A549 (cell line): Measurements from ENCODE around the gene PLEKHG4B. TPM values are rescaled to one million over a fixed set of nuclear protein-coding genes. Genes with fewer than 3 reads are reported as not detected.

Source experiments
- ATAC-seq, 2 experiments: fragments of 200-7000 bp in 1 of 2; fragments of >200 bp in 1 of 2; cut with Nextera tagmentation in 1 of 2; cut with Tn5 transposase in 1 of 2; 3 replicates each; pipeline versions ENCODE4 v1.8.0 to v1.9.1; 2018 to 2020; ENCODE audit warnings: mild to moderate bottlenecking in 1 of 2, moderate library complexity in 1 of 2
- CTCF ChIA-PET: fragments of 300-600 bp; sonication (Branson Sonifier 250); formaldehyde crosslinking; extraction: SDS; loops from one replicate; lab custom pipeline; 2021; ENCODE audit warnings: antibody characterized with exemption, inconsistent platforms; lab: Yijun Ruan, JAX
- POLR2A ChIA-PET: fragments of 350-600 bp; formaldehyde crosslinking; extraction: SDS; loops from one replicate; lab custom pipeline; 2021; ENCODE audit warnings: antibody characterized with exemption, inconsistent platforms; lab: Yijun Ruan, JAX
- DNase-seq, 2 experiments: peaks; one replicate each; pipeline versions ENCODE4 v3.0.0 to v3.0.0-alpha.2; 2011 to 2016; ENCODE audit warnings: low read depth in 1 of 2, low spot score in 1 of 2
- FAIRE-seq: peaks from 2 replicates; lab custom pipeline; 2011; peaks lifted over from hg19 to GRCh38; lab: Jason Lieb, UNC
- H3K27ac ChIP-seq, 2 experiments: fragments of >200 bp; sonication (Bioruptor Twin); formaldehyde crosslinking; 3 replicates each; pipeline ENCODE4 v1.5.1; 2016 to 2017
- H3K4me1 ChIP-seq: fragments of >200 bp; sonication (Bioruptor Twin); formaldehyde crosslinking; 3 replicates; pipeline ENCODE4 v1.6.1; 2016
- H3K4me2 ChIP-seq: fragments of >200 bp; sonication (Bioruptor Twin); formaldehyde crosslinking; 3 replicates; pipeline ENCODE4 v1.6.1; 2016
- H3K4me3 ChIP-seq: fragments of >200 bp; sonication (Bioruptor Twin); formaldehyde crosslinking; 3 replicates; pipeline ENCODE4 v1.5.1; 2016
- H3K9me3 ChIP-seq: fragments of >200 bp; sonication (Bioruptor Twin); formaldehyde crosslinking; 3 replicates; pipeline ENCODE4 v1.6.1; 2016
- BCL3 ChIP-seq: fragments of >200 bp; sonication (Bioruptor Twin); formaldehyde crosslinking; IDR thresholded peaks from 3 replicates; pipeline ENCODE4 v1.6.1; 2016
- BHLHE40 ChIP-seq: IDR thresholded peaks from 2 replicates; pipeline ENCODE4 v1.6.1; 2012; ENCODE audit warnings: low read depth, low read length, inconsistent platforms
- CBX8 ChIP-seq: fragments of 200-600 bp; sonication (generic); IDR thresholded peaks from 2 replicates; pipeline ENCODE4 v1.6.1; 2016
- CHD4 ChIP-seq: fragments of 200-600 bp; sonication (generic); IDR thresholded peaks from 2 replicates; pipeline ENCODE4 v1.6.1; 2016; ENCODE audit warnings: antibody characterized with exemption, mild to moderate bottlenecking, borderline replicate concordance
- EHF ChIP-seq: fragments of 250-450 bp; sonication (Bioruptor Pico); IDR thresholded peaks from 2 replicates; pipeline ENCODE4 v1.5.0; 2020; ENCODE audit warnings: mild to moderate bottlenecking
- EHMT2 ChIP-seq: fragments of 200-600 bp; sonication (generic); IDR thresholded peaks from 2 replicates; pipeline ENCODE4 v1.6.1; 2016; ENCODE audit warnings: antibody characterized with exemption, low read depth, mild to moderate bottlenecking, moderate library complexity
- EP300 ChIP-seq, 2 experiments: fragments of >200 bp; sonication (Bioruptor Twin); formaldehyde crosslinking; IDR thresholded peaks; 2 replicates in 1 of 2; 3 replicates in 1 of 2; pipeline ENCODE4 v1.6.1; 2016 to 2017
- FOSL2 ChIP-seq, 2 experiments: fragments of 450-650 bp in 1 of 2; fragments of >200 bp in 1 of 2; sonication (Bioruptor Twin) in 1 of 2; formaldehyde crosslinking; IDR thresholded peaks; 2 replicates each; pipeline versions ENCODE4 v1.5.0 to v1.6.1; 2016 to 2020; ENCODE audit warnings: mild to moderate bottlenecking in 1 of 2, moderate library complexity in 1 of 2
- FOXS1 ChIP-seq: fragments of 250-450 bp; sonication (Bioruptor Pico); IDR thresholded peaks from 2 replicates; pipeline ENCODE4 v1.5.0; 2020; ENCODE audit warnings: mild to moderate bottlenecking, moderate library complexity
- HOXA7 ChIP-seq: fragments of 250-450 bp; sonication (Bioruptor Pico); IDR thresholded peaks from 2 replicates; pipeline ENCODE4 v1.5.0; 2020; ENCODE audit warnings: mild to moderate bottlenecking, moderate library complexity
- HOXB13 ChIP-seq: fragments of 250-450 bp; sonication (Bioruptor Pico); IDR thresholded peaks from 2 replicates; pipeline ENCODE4 v1.5.0; 2020; ENCODE audit warnings: low read depth, mild to moderate bottlenecking, moderate library complexity
- KDM5A ChIP-seq: fragments of 200-600 bp; sonication (generic); IDR thresholded peaks from 2 replicates; pipeline ENCODE4 v1.6.1; 2016; ENCODE audit warnings: antibody characterized with exemption, mild to moderate bottlenecking
- MAX ChIP-seq: IDR thresholded peaks from 2 replicates; pipeline ENCODE4 v1.6.1; 2012
- MYC ChIP-seq: IDR thresholded peaks from 2 replicates; pipeline ENCODE4 v1.6.1; 2012; ENCODE audit warnings: mild to moderate bottlenecking, inconsistent platforms, low read length, improper control_type of control experiment, borderline replicate concordance
- NPAS2 ChIP-seq: fragments of 250-450 bp; sonication (Bioruptor Pico); IDR thresholded peaks from 2 replicates; pipeline ENCODE4 v1.8.0; 2022; ENCODE audit warnings: mild to moderate bottlenecking, moderate library complexity, borderline replicate concordance
- NR3C1 ChIP-seq: fragments of >200 bp; sonication (Bioruptor Twin); formaldehyde crosslinking; IDR thresholded peaks from 3 replicates; pipeline ENCODE4 v1.6.1; 2017
- PBX3 ChIP-seq: IDR thresholded peaks from 2 replicates; pipeline ENCODE4 v1.6.1; 2012
- POLR2A ChIP-seq: IDR thresholded peaks from 2 replicates; pipeline ENCODE4 v1.6.1; 2012; ENCODE audit warnings: mild to moderate bottlenecking, low read length
- POLR2AphosphoS2 ChIP-seq: conservative IDR thresholded peaks from 2 replicates; pipeline ENCODE4 v1.6.1; 2012; ENCODE audit warnings: low read length, improper control_type of control experiment, inconsistent platforms
- RAD21 ChIP-seq, 2 experiments: fragments of >200 bp in 1 of 2; sonication (Bioruptor Twin) in 1 of 2; formaldehyde crosslinking in 1 of 2; IDR thresholded peaks in 1 of 2; conservative IDR thresholded peaks in 1 of 2; 2 replicates in 1 of 2; 3 replicates in 1 of 2; pipeline ENCODE4 v1.6.1; 2012 to 2018; ENCODE audit warnings: inconsistent platforms in 1 of 2
- RFX5 ChIP-seq: fragments of 450-650 bp; IDR thresholded peaks from 2 replicates; pipeline ENCODE4 v1.7.1; 2014; ENCODE audit warnings: antibody characterized with exemption, mild to moderate bottlenecking, moderate library complexity
- RNF2 ChIP-seq: fragments of 200-600 bp; sonication (generic); IDR thresholded peaks from 2 replicates; pipeline ENCODE4 v1.6.1; 2016; ENCODE audit warnings: low read depth, mild to moderate bottlenecking, antibody characterized with exemption, moderate library complexity, borderline replicate concordance
- SMC3 ChIP-seq: fragments of >200 bp; sonication (Bioruptor Twin); formaldehyde crosslinking; IDR thresholded peaks from 3 replicates; pipeline ENCODE4 v1.6.1; 2018; ENCODE audit warnings: inconsistent platforms
- SREBF2 ChIP-seq: fragments of 450-650 bp; IDR thresholded peaks from 2 replicates; pipeline ENCODE4 v1.6.1; 2014; ENCODE audit warnings: mild to moderate bottlenecking, moderate library complexity
- TFCP2L1 ChIP-seq: fragments of 250-450 bp; sonication (Bioruptor Pico); IDR thresholded peaks from 2 replicates; pipeline ENCODE4 v1.5.0; 2021; ENCODE audit warnings: mild to moderate bottlenecking
- ZNF302 ChIP-seq: fragments of 250-450 bp; sonication (Bioruptor Pico); IDR thresholded peaks from 2 replicates; pipeline ENCODE4 v1.9.0; 2021; ENCODE audit warnings: inconsistent platforms, mild to moderate bottlenecking, moderate library complexity
- WGBS: methylation state at CpG from one replicate; pipeline ENCODE4 v1.1.6; 2017; ENCODE audit errors: missing lambda C conversion rate; 5-methylcytosine and 5-hydroxymethylcytosine counted together
- polyA plus RNA-seq, 4 experiments: library from polyadenylated mRNA; depleted of rRNA in 3 of 4; stranded (reverse); fragments of >200 nt; fragmentation: RNase III in 1 of 4; extraction: RNeasy Plus Mini Kit Qiagen cat#74134 plus additional on column Dnase treatment in 1 of 4; gene quantifications; 2 replicates in 3 of 4; 3 replicates in 1 of 4; pipeline ENCODE4 v1.2.3, GENCODE V29; 2011 to 2017
- TF ChIP-seq, protein P1 (sequence below): fragments of 150-350 bp; IDR thresholded peaks from 2 replicates; pipeline ENCODE4 v1.6.1; 2014; ENCODE audit warnings: low read depth, mild to moderate bottlenecking, low read length

The PLEKHG4B gene
- polyA plus RNA-seq, 2 of the 4 experiments (the other 2 are of a cell fraction): 0.57 to 0.59 TPM

- Histone ChIP-seq H3K4me3 (no peak overlapping the region), H3K27ac (no peak overlapping the region), H3K9me3 (no peaks in the 10 kb centered on the region)
- CTCF ChIA-PET: interaction anchor here (0.8 to 1.4 kb wide), 5 partner anchors 11 to 38 kb away, joined by 3 to 5 read pairs (median 3); partner anchors contain the start of genes CCDC127 and SDHA
- WGBS: 90% methylated on average over 29 of the region's 46 CpGs
- no peak for ATAC-seq
- POLR2A ChIA-PET: no interaction called here
- no peak for DNase-seq
- no peak for FAIRE-seq
- TF ChIP-seq FOSL2 (IDR thresholded peaks at IDR 0.05): no peak
- TF ChIP-seq FOSL2 (CRISPR knock-in tag; IDR thresholded peaks at IDR 0.05): no peak
- TF ChIP-seq EP300 (IDR thresholded peaks at IDR 0.05): no peak
- no peak for TF ChIP-seq HOXA7 (CRISPR knock-in tag)
- no peak for TF ChIP-seq RFX5
- no peak for TF ChIP-seq EHMT2
- TF ChIP-seq NPAS2: no peak
- no peak for TF ChIP-seq CHD4
- no peak for TF ChIP-seq FOXS1 (CRISPR knock-in tag)
- no peak for TF ChIP-seq EHF (CRISPR knock-in tag)
- TF ChIP-seq NR3C1: no peak
- TF ChIP-seq ZNF302 (CRISPR knock-in tag): no peak
- no peak for TF ChIP-seq MAX
- TF ChIP-seq RAD21 (conservative IDR thresholded peaks at IDR 0.05 in 1 of 2, IDR thresholded peaks at IDR 0.05 in 1 of 2): no peak
- no peak for TF ChIP-seq RNF2
- no peak for TF ChIP-seq HOXB13 (CRISPR knock-in tag)
- TF ChIP-seq SMC3: no peak
- no peak for TF ChIP-seq POLR2A
- no peak for TF ChIP-seq KDM5A
- no peak for TF ChIP-seq CBX8
- TF ChIP-seq, all 56 proteins: peak for 0
- Histone ChIP-seq H3K4me1 (no peaks in the 10 kb centered on the region), H3K4me2 (no peak overlapping the region)
Observed at GRCh38 chr5:191949-192690, 100.2 kb downstream of the PLEKHG4B start.

GRCh38 chr5:192691-192969, 100.7 kb downstream of the PLEKHG4B start:
- Histone ChIP-seq H3K9me3 (no peaks in the 10 kb centered on the region), H3K4me2 (no peak overlapping the region), H3K4me3 (no peak overlapping the region), H3K4me1 (no peaks in the 10 kb centered on the region)
- ATAC-seq (no peak), DNase-seq (no peak), FAIRE-seq (no peak)
- POLR2A ChIA-PET: no interaction called here
- CTCF ChIA-PET: interaction anchor here (1.1 to 1.4 kb wide), 3 partner anchors 11 to 26 kb away, joined by 3 to 5 read pairs (median 3); partner anchors contain the start of genes CCDC127 and SDHA
- 83% methylated on average over 9 of the region's 9 CpGs for WGBS
- TF ChIP-seq RAD21 (conservative IDR thresholded peaks at IDR 0.05 in 1 of 2, IDR thresholded peaks at IDR 0.05 in 1 of 2) (no peak), SREBF2 (no peak), PBX3 (no peak), FOSL2 (IDR thresholded peaks at IDR 0.05) (no peak), FOSL2 (CRISPR knock-in tag; IDR thresholded peaks at IDR 0.05) (no peak), ZNF302 (CRISPR knock-in tag) (no peak), BHLHE40 (no peak), POLR2AphosphoS2 (no peak), MYC (no peak), BCL3 (no peak), RNF2 (no peak), TFCP2L1 (no peak)
- TF ChIP-seq, protein P1, sequence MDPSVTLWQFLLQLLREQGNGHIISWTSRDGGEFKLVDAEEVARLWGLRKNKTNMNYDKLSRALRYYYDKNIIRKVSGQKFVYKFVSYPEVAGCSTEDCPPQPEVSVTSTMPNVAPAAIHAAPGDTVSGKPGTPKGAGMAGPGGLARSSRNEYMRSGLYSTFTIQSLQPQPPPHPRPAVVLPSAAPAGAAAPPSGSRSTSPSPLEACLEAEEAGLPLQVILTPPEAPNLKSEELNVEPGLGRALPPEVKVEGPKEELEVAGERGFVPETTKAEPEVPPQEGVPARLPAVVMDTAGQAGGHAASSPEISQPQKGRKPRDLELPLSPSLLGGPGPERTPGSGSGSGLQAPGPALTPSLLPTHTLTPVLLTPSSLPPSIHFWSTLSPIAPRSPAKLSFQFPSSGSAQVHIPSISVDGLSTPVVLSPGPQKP: no peak
- TF ChIP-seq, all 56 proteins: peak for 0
- H3K27ac ChIP-seq: no peak overlapping the region
